Erythroblast (primary cell): ENCODE data around the gene CLN5.

Experiments
- GATA1 ChIP-seq: IDR thresholded peaks from 2 replicates; pipeline ENCODE4 v1.6.1; 2011; ENCODE audit warnings: low read depth, mild to moderate bottlenecking, control low read depth, low read length, moderate library complexity
- POLR2A ChIP-seq: IDR thresholded peaks from 2 replicates; pipeline ENCODE4 v1.6.1; 2011; ENCODE audit warnings: mild to moderate bottlenecking, low read length

DNA sequence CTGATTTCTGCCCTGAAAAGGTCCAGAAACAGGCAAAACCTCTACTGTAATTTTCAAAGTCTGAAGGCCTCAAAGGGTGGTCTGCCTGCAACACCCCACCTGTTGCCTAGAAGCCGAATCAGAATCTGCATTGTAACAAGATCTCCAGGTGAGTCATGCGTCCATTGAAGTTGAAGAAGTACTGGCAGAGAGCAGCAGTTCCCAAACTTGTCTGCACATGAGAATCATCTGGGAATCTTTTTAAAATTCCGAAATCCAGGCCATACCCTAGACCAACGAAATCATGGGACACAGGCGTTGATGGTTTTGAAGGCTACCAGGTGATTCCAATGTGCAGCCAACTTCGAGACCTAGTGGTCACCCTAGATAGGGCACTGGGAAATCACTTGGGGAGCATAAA is 16.0 kb upstream of the CLN5 start:
- no peak for TF ChIP-seq POLR2A
- TF ChIP-seq GATA1: no peak
